Omental fat pad (tissue), 4 donors: ENCODE measurements around the gene TSPAN13. TPM values are rescaled to one million over a fixed set of nuclear protein-coding genes. Genes with fewer than 3 reads are reported as not detected.

Experiments used
- ATAC-seq: fragments of 150-250 bp; one replicate; pipeline ENCODE4 v1.9.1; 2016; ENCODE audit warnings: mild to moderate bottlenecking, moderate library complexity; ENCODE audit not compliant: low FRiP score
- DNase-seq: peaks from one replicate; pipeline ENCODE4 v3.0.0-alpha.2; 2019; ENCODE audit warnings: low spot score
- CTCF ChIP-seq, 3 donors: fragments of 450-650 bp; IDR thresholded peaks; one replicate each; pipeline ENCODE4 v1.5.1; 2016 to 2017; ENCODE audit warnings: antibody characterized with exemption in 3 of 3, mild to moderate bottlenecking in 3 of 3, moderate library complexity in 2 of 3
- total RNA-seq, 4 donors: library from RNA; depleted of rRNA; stranded (reverse); fragments of >200 nt; gene quantifications; one replicate each; pipeline ENCODE4 v1.1.0, GENCODE V29; 2016

The TSPAN13 gene
- 100 to 1,000 TPM in 1 of 4 donors, 10 to 100 TPM in 3; 15.2 to 111 (median 30.5) TPM for total RNA-seq

DNA sequence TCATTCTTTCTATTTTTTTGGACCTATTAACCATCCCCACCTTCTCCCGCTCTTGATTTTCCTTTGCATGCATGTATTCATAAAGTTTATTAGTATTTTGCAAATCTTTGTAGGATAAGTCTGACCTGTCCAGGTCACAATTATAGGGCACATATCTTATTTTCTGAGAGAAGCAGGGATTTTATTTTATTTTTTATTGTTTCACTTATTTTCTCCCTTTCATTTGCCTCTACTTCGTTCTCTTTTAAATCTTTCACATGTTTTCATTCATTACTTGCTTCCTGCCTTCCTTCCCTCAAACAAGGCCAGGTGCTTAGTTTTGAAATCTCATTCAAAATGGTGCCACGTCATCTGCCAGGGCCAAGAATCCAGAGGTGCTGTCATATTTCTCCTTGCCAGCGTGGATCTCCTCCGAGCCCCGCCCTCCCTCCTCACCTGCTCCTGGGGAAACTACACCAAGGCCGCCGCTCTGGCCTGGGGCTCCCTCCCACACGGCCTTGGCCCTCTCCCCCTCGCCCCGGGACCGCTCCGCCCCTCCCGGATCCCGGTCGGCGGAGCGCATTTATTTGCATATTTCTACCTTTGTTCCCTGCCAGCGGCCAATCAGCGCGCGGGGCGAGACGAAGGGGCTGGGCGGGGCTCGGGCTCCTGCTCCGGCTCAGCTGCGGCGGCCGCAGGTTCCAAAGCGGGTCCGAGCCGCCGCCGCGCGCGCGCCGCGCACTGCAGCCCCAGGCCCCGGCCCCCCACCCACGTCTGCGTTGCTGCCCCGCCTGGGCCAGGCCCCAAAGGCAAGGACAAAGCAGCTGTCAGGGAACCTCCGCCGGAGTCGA lies at the start of gene TSPAN13:
Gene TSPAN13 (plus strand): TSS at position 654 of the 830 bp plus-strand sequence. CDS start 213 bp downstream, outside the sequence.
- DNase-seq (peak; percentile 50), ATAC-seq (peak; percentile 87)
- no peak for TF ChIP-seq CTCF (IDR thresholded peaks at IDR 0.05)

DNA sequence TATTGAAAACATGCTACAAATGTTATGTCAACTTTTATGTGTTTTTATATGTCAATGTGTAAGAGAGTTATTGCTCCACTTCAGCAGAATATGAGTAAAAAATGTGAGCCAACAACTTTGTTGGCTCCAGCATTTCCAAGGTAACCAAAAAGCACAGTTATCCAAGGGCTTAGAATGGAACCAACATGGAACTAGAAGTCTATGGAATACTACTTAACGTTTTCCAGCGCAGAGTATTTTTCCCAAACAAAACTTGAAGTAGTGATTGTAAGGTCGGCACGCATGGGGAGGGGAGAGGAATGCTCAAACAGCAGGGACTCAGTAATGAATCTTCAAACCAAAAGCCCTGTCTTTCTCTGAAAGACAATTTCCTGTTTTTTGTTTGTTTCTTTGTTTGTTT lies 45.0 kb upstream of the TSPAN13 start:
- TF ChIP-seq CTCF (IDR thresholded peaks at IDR 0.05): no peak
- no peak for DNase-seq
- no peak for ATAC-seq

GRCh38 chr7:16708980-16709379 lies 44.6 kb upstream of the TSPAN13 start:
- DNase-seq (no peak), ATAC-seq (no peak)
- no peak for TF ChIP-seq CTCF (IDR thresholded peaks at IDR 0.05)

GRCh38 chr7:16710651-16711050 lies 42.9 kb upstream of the TSPAN13 start:
- no peak for ATAC-seq
- no peak for TF ChIP-seq CTCF (IDR thresholded peaks at IDR 0.05)

GRCh38 chr7:16711730-16712129 lies 41.8 kb upstream of the TSPAN13 start:
- ATAC-seq (no peak), DNase-seq (no peak)
- TF ChIP-seq CTCF (IDR thresholded peaks at IDR 0.05): no peak

More at GRCh38 chr7:16710651-16711050, 42.9 kb upstream of the TSPAN13 start:
- no peak for DNase-seq

- ATAC-seq: no peak
- DNase-seq: no peak
- no peak for TF ChIP-seq CTCF (IDR thresholded peaks at IDR 0.05)
Observed at GRCh38 chr7:16712916-16713315, 40.6 kb upstream of the TSPAN13 start.

- TF ChIP-seq CTCF (IDR thresholded peaks at IDR 0.05): no peak
- ATAC-seq (no peak), DNase-seq (no peak)
Observed at GRCh38 chr7:16715928-16716327, 37.6 kb upstream of the TSPAN13 start.
